SK-MEL-5 (cell line): Measurements from ENCODE around the gene HID1. TPM values are rescaled to one million over a fixed set of nuclear protein-coding genes. Genes with fewer than 3 reads are reported as not detected.
A peak's percentile ranks its signal among the peaks of the same experiment; 100 is the strongest.

Source experiments
- DNase-seq: peaks from one replicate; pipeline ENCODE4 v3.0.0-alpha.2; 2016; ENCODE audit warnings: low read depth, low spot score
- in situ Hi-C: cut with HindIII; loops from 2 replicates; pipeline ENCODE4 v1.10.0; 2016; ENCODE audit warnings: low sequenced_read_pairs, high pct_unique_total_duplicates, low pct_unique_long_range_greater_than_20kb
- total RNA-seq: library from RNA; depleted of rRNA; stranded (reverse); fragments of >200 nt; shearing (Covaris generic); gene quantifications from 2 replicates; pipeline ENCODE4 v1.2.3, GENCODE V29; 2014

HID1 gene
- total RNA-seq, 1 experiment from 2014 or later: 0.21 TPM

GRCh38 chr17:74938194-74938950 is 34.2 kb downstream of the HID1 start:
- in situ Hi-C loops: no loop called here
- DNase-seq: no peak

GRCh38 chr17:74937064-74938051 is 35.2 kb downstream of the HID1 start:
- DNase-seq: no peak
- in situ Hi-C loops: no loop called here

- in situ Hi-C loops: no loop called here
- no peak for DNase-seq
These were observed 36.1 kb downstream of the HID1 start for GRCh38 chr17:74936470-74936799.

- in situ Hi-C loops: no loop called here
- DNase-seq: no peak
These were observed 36.7 kb downstream of the HID1 start, which contains the start of gene OTOP3 for GRCh38 chr17:74935585-74936469. Gene OTOP3 (plus strand): TSS chr17:74935898. CDS start chr17:74935922, 24 bp downstream.

- no peak for DNase-seq
- in situ Hi-C loops: no loop called here
These were observed 37.5 kb downstream of the HID1 start for GRCh38 chr17:74935048-74935447.

- in situ Hi-C loops: no loop called here
- DNase-seq: no peak
These were observed 42.0 kb downstream of the HID1 start for GRCh38 chr17:74930535-74931036.

- in situ Hi-C loops: no loop called here
- no peak for DNase-seq
These were observed 43.8 kb downstream of the HID1 start for GRCh38 chr17:74928786-74929185.

- no peak for DNase-seq
- in situ Hi-C loops: no loop called here
These were observed 47.3 kb downstream of the HID1 start for GRCh38 chr17:74925242-74925641.

- in situ Hi-C loops: no loop called here
- DNase-seq: no peak
These were observed 48.2 kb downstream of the HID1 start, which contains the start of gene OTOP2 for GRCh38 chr17:74924250-74924948. Gene OTOP2 (plus strand): TSS chr17:74924273. CDS start chr17:74924633, 360 bp downstream.

GRCh38 chr17:74923538-74924249 is 48.9 kb downstream of the HID1 start:
- DNase-seq: peak; percentile 70
- in situ Hi-C loops: no loop called here

- no peak for DNase-seq
- in situ Hi-C loops: no loop called here
These were observed 49.6 kb downstream of the HID1 start, which contains the start of gene USH1G for GRCh38 chr17:74922694-74923537. Gene USH1G (minus strand): TSS chr17:74923255. CDS start chr17:74923073, 182 bp downstream.

- in situ Hi-C loops: no loop called here
- DNase-seq: no peak
These were observed 50.4 kb downstream of the HID1 start for GRCh38 chr17:74922172-74922571.

GRCh38 chr17:74921769-74922168 is 50.8 kb downstream of the HID1 start:
- in situ Hi-C loops: no loop called here
- DNase-seq: no peak

GRCh38 chr17:74921026-74921681 is 51.4 kb downstream of the HID1 start:
- in situ Hi-C loops: no loop called here
- no peak for DNase-seq

- no peak for DNase-seq
- in situ Hi-C loops: no loop called here
These were observed 51.9 kb downstream of the HID1 start for GRCh38 chr17:74920642-74921025.
